Measurements from ENCODE around the gene DPH2.

- TF ChIP-seq, protein P1, sequence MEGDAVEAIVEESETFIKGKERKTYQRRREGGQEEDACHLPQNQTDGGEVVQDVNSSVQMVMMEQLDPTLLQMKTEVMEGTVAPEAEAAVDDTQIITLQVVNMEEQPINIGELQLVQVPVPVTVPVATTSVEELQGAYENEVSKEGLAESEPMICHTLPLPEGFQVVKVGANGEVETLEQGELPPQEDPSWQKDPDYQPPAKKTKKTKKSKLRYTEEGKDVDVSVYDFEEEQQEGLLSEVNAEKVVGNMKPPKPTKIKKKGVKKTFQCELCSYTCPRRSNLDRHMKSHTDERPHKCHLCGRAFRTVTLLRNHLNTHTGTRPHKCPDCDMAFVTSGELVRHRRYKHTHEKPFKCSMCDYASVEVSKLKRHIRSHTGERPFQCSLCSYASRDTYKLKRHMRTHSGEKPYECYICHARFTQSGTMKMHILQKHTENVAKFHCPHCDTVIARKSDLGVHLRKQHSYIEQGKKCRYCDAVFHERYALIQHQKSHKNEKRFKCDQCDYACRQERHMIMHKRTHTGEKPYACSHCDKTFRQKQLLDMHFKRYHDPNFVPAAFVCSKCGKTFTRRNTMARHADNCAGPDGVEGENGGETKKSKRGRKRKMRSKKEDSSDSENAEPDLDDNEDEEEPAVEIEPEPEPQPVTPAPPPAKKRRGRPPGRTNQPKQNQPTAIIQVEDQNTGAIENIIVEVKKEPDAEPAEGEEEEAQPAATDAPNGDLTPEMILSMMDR (conservative IDR thresholded peaks at IDR 0.05 in 1 of 2, IDR thresholded peaks at IDR 0.05 in 1 of 2; ENCODE audit: extremely low read depth in 1 of 2, insufficient read depth in 1 of 2, low read depth in 1 of 2, low read length in 2 of 2), result no peak
- TF ChIP-seq EZH2 (IDR thresholded peaks at IDR 0.05; ENCODE audit: borderline replicate concordance, low read length), result no peak
Measured at GRCh38 chr1:43977376-43978263, 7.8 kb downstream of the DPH2 start.

All from mammary epithelial cell (primary cell).